ENCODE measurements around the gene PRKAR2B.
"Not testable (repeated sequence)": the region's sequence is repeated elsewhere in the genome, so short reads cannot be mapped to it uniquely, and the experiment has no call there.

Gene PRKAR2B

GRCh38 chr7:107037717-107038603 lies 6.5 kb upstream of the PRKAR2B start:
- Histone ChIP-seq H3K9me3 (ENCODE audit: insufficient read depth, low read length) (peaks cover 4% of the 10 kb centered on the region; the same call in 1 of the 2 replicates), H2AFZ (ENCODE audit: low read depth, low read length) (no peak overlapping the region), H3K27me3 (ENCODE audit: low read depth, low read length) (no peaks in the 10 kb centered on the region), H3K27ac (ENCODE audit: low read length) (no peak overlapping the region), H3K36me3 (replicated peaks; ENCODE audit: low read depth, low read length) (peaks cover 3% of the 10 kb centered on the region), H3K9ac (ENCODE audit: low read length) (no peak overlapping the region), H3K79me2 (ENCODE audit: low read length) (no peaks in the 10 kb centered on the region), H4K20me1 (ENCODE audit: insufficient read depth, low read length) (no peaks in the 10 kb centered on the region), H3K4me2 (ENCODE audit: low read length) (no peak overlapping the region), H3K4me1 (ENCODE audit: low read length) (peaks cover 15% of the 10 kb centered on the region), H3K4me3 (ENCODE audit: low read length) (no peak overlapping the region)
- no peak for TF ChIP-seq EZH2phosphoT487 (IDR thresholded peaks at IDR 0.05; ENCODE audit: low read depth)
- no peak for TF ChIP-seq CTCF (IDR thresholded peaks at IDR 0.05; ENCODE audit: low read depth, low read length)

GRCh38 chr7:107039199-107039900 lies 5.2 kb upstream of the PRKAR2B start:
- Histone ChIP-seq H4K20me1 (ENCODE audit: insufficient read depth, low read length) (no peaks in the 10 kb centered on the region), H3K36me3 (replicated peaks; ENCODE audit: low read depth, low read length) (peaks cover 3% of the 10 kb centered on the region), H2AFZ (ENCODE audit: low read depth, low read length) (0 out of 2 replicates have a peak overlapping the region, but pooled peaks have one; percentile 31), H3K4me1 (ENCODE audit: low read length) (peaks cover 22% of the 10 kb centered on the region), H3K27ac (ENCODE audit: low read length) (no peak overlapping the region), H3K4me3 (ENCODE audit: low read length) (no peak overlapping the region), H3K9ac (ENCODE audit: low read length) (no peak overlapping the region), H3K79me2 (ENCODE audit: low read length) (no peaks in the 10 kb centered on the region), H3K9me3 (ENCODE audit: insufficient read depth, low read length) (peaks cover 4% of the 10 kb centered on the region; the same call in 1 of the 2 replicates), H3K27me3 (ENCODE audit: low read depth, low read length) (no peaks in the 10 kb centered on the region), H3K4me2 (ENCODE audit: low read length) (peak overlapping the region; percentile 13; the same call in 1 of the 2 replicates)
- TF ChIP-seq EZH2phosphoT487 (IDR thresholded peaks at IDR 0.05; ENCODE audit: low read depth) (no peak), CTCF (IDR thresholded peaks at IDR 0.05; ENCODE audit: low read depth, low read length) (no peak)

- no peak overlapping the region for H3K9ac ChIP-seq (ENCODE audit: low read length)
- no peak overlapping the region for H3K4me3 ChIP-seq (ENCODE audit: low read length)
- H3K4me1 ChIP-seq (ENCODE audit: low read length): peaks cover 27% of the 10 kb centered on the region
- no peak overlapping the region for H2AFZ ChIP-seq (ENCODE audit: low read depth, low read length)
- TF ChIP-seq EZH2phosphoT487 (IDR thresholded peaks at IDR 0.05; ENCODE audit: low read depth) (no peak), CTCF (IDR thresholded peaks at IDR 0.05; ENCODE audit: low read depth, low read length) (no peak)
- H3K36me3 ChIP-seq (replicated peaks; ENCODE audit: low read depth, low read length): peaks cover 3% of the 10 kb centered on the region
- H3K4me2 ChIP-seq (ENCODE audit: low read length): no peak overlapping the region
- H3K27me3 ChIP-seq (ENCODE audit: low read depth, low read length): no peaks in the 10 kb centered on the region
- peaks cover 4% of the 10 kb centered on the region; the same call in 1 of the 2 replicates for H3K9me3 ChIP-seq (ENCODE audit: insufficient read depth, low read length)
- H3K27ac ChIP-seq (ENCODE audit: low read length): no peak overlapping the region
- H3K79me2 ChIP-seq (ENCODE audit: low read length): peaks cover 10% of the 10 kb centered on the region
- H4K20me1 ChIP-seq (ENCODE audit: insufficient read depth, low read length): no peaks in the 10 kb centered on the region
Observed at GRCh38 chr7:107041097-107041496, 3.4 kb upstream of the PRKAR2B start.

GRCh38 chr7:107041764-107042163 lies 2.7 kb upstream of the PRKAR2B start:
- H3K27me3 ChIP-seq (ENCODE audit: low read depth, low read length); H3K9ac ChIP-seq (ENCODE audit: low read length); H3K4me3 ChIP-seq (ENCODE audit: low read length); H4K20me1 ChIP-seq (ENCODE audit: insufficient read depth, low read length); H3K4me2 ChIP-seq (ENCODE audit: low read length); H3K27ac ChIP-seq (ENCODE audit: low read length); H3K9me3 ChIP-seq (ENCODE audit: insufficient read depth, low read length); H3K36me3 ChIP-seq (replicated peaks; ENCODE audit: low read depth, low read length); H2AFZ ChIP-seq (ENCODE audit: low read depth, low read length): not testable (repeated sequence)
- H3K4me1 ChIP-seq (ENCODE audit: low read length): peaks cover 32% of the 10 kb centered on the region
- H3K79me2 ChIP-seq (ENCODE audit: low read length): peaks cover 14% of the 10 kb centered on the region

- not testable (repeated sequence) for H3K4me2 ChIP-seq (ENCODE audit: low read length); H3K9ac ChIP-seq (ENCODE audit: low read length); H4K20me1 ChIP-seq (ENCODE audit: insufficient read depth, low read length); H2AFZ ChIP-seq (ENCODE audit: low read depth, low read length); H3K4me3 ChIP-seq (ENCODE audit: low read length); H3K27me3 ChIP-seq (ENCODE audit: low read depth, low read length); H3K27ac ChIP-seq (ENCODE audit: low read length); H3K36me3 ChIP-seq (replicated peaks; ENCODE audit: low read depth, low read length); H3K9me3 ChIP-seq (ENCODE audit: insufficient read depth, low read length)
- peaks cover 32% of the 10 kb centered on the region for H3K4me1 ChIP-seq (ENCODE audit: low read length)
- H3K79me2 ChIP-seq (ENCODE audit: low read length): peaks cover 16% of the 10 kb centered on the region
Observed at GRCh38 chr7:107042326-107042910, 2.1 kb upstream of the PRKAR2B start.

Data from OCI-LY3 (cell line).